ENCODE measurements around the gene OPA3. TPM values are rescaled to one million over a fixed set of nuclear protein-coding genes. Genes with fewer than 3 reads are reported as not detected.

Gene OPA3
- total RNA-seq, 4 donors from 2014 or later, result 5.7 to 14.9 (median 11.6) TPM

- WGBS, 2 donors (ENCODE audit: low coverage in 1 of 2), result no CpG with 5 or more reads among the region's 22 CpGs
- TF ChIP-seq EP300 (IDR thresholded peaks at IDR 0.05) (no peak), POLR2AphosphoS5 (IDR thresholded peaks at IDR 0.05) (no peak), CTCF (IDR thresholded peaks at IDR 0.05) (no peak), POLR2A (IDR thresholded peaks at IDR 0.05) (no peak)
- no peaks in the 10 kb centered on the region for H3K27me3 ChIP-seq
- no peaks in the 10 kb centered on the region for H3K36me3 ChIP-seq
- H3K4me1 ChIP-seq, result peaks cover 0 to 49% (median 2%) of the 10 kb centered on the region in 3 donors
- H3K27ac ChIP-seq, result peak overlapping the region; percentile 82 to 97 (median 92)
- no peak for ATAC-seq
- peak overlapping the region; percentile 97 to 100 for H3K4me3 ChIP-seq
- no peaks in the 10 kb centered on the region for H3K9me3 ChIP-seq
Measured at GRCh38 chr19:45507872-45508416, 76.7 kb downstream of the OPA3 start.

GRCh38 chr19:45506989-45507871 is 77.4 kb downstream of the OPA3 start, which contains the start of gene VASP:
TSS of gene VASP (plus strand) at chr19:45507479. CDS start at chr19:45507772, 293 bp downstream.
- H3K4me3 ChIP-seq, result peak within 1 kb of the TSS; percentile 97 to 100
- H3K9me3 ChIP-seq, result no peaks in the 10 kb centered on the region
- no peaks in the 10 kb centered on the region for H3K27me3 ChIP-seq
- no peaks in the 10 kb centered on the region for H3K36me3 ChIP-seq
- peak; percentile 75 for ATAC-seq
- TF ChIP-seq POLR2AphosphoS5 (IDR thresholded peaks at IDR 0.05) (peak; percentile 97), CTCF (IDR thresholded peaks at IDR 0.05) (peak in 1 of 4 experiments; percentile 5), EP300 (IDR thresholded peaks at IDR 0.05) (no peak), POLR2A (IDR thresholded peaks at IDR 0.05) (peak; percentile 86 to 92)
- peak within 1 kb of the TSS; percentile 82 to 97 (median 92) for H3K27ac ChIP-seq
- WGBS, 2 donors (ENCODE audit: low coverage in 1 of 2), result 0% methylated on average over 13 of the region's 65 CpGs; no CpG with 5 or more reads in 1 of the 2 donors
- peaks cover 0 to 42% (median 0%) of the 10 kb centered on the region in 3 donors for H3K4me1 ChIP-seq

GRCh38 chr19:45506246-45506988 is 78.2 kb downstream of the OPA3 start:
- peak; percentile 85 for ATAC-seq
- no peaks in the 10 kb centered on the region for H3K36me3 ChIP-seq
- no peaks in the 10 kb centered on the region for H3K9me3 ChIP-seq
- 7% methylated on average over 3 of the region's 47 CpGs; no CpG with 5 or more reads in 1 of the 2 donors for WGBS, 2 donors (ENCODE audit: low coverage in 1 of 2)
- H3K4me3 ChIP-seq, result peak overlapping the region; percentile 97 to 100
- no peaks in the 10 kb centered on the region for H3K27me3 ChIP-seq
- peak overlapping the region; percentile 82 to 97 (median 92) for H3K27ac ChIP-seq
- peak; percentile 68 to 69 for TF ChIP-seq POLR2A (IDR thresholded peaks at IDR 0.05)
- no peak for TF ChIP-seq EP300 (IDR thresholded peaks at IDR 0.05)
- TF ChIP-seq CTCF (IDR thresholded peaks at IDR 0.05), result peak in 3 of 4 experiments; percentile 10 to 77 (median 26)
- peak; percentile 54 for TF ChIP-seq POLR2AphosphoS5 (IDR thresholded peaks at IDR 0.05)
- H3K4me1 ChIP-seq, result peaks cover 0 to 33% (median 0%) of the 10 kb centered on the region in 3 donors

- WGBS, 2 donors (ENCODE audit: low coverage in 1 of 2), result 58% methylated on average over 4 of the region's 5 CpGs; no CpG with 5 or more reads in 1 of the 2 donors
- Histone ChIP-seq H3K4me3 (peak overlapping the region in 1 of 2 donors; percentile 100), H3K27ac (peak overlapping the region; percentile 82 to 97 (median 92)), H3K36me3 (no peaks in the 10 kb centered on the region), H3K9me3 (no peaks in the 10 kb centered on the region), H3K27me3 (peaks cover 1% of the 10 kb centered on the region), H3K4me1 (peaks cover 0 to 28% (median 0%) of the 10 kb centered on the region in 3 donors)
- no peak for TF ChIP-seq POLR2A (IDR thresholded peaks at IDR 0.05)
- TF ChIP-seq EP300 (IDR thresholded peaks at IDR 0.05), result no peak
- no peak for TF ChIP-seq CTCF (IDR thresholded peaks at IDR 0.05)
- no peak for TF ChIP-seq POLR2AphosphoS5 (IDR thresholded peaks at IDR 0.05)
- no peak for ATAC-seq
Measured at GRCh38 chr19:45505996-45506245, 78.7 kb downstream of the OPA3 start.
